ENCODE results near the gene MRPL42.

DNA sequence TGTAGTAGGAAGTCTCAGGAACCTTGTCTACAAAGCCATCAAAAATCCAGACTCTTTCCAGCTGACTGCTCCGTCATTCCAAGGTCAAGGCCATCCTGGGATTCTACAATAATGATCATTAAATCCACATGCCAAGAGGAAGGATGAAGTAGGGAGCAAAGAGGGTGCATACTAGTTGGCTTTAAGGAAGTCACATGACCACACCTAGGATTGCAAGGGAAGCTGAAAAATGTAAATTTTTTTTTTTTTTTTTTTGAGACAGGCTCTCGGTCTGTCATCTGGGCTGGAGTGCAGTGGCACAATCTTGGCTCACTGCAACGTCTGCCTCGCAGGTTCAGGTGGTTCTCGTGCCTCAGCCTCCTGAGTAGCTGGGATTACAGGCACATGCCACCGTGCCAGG is 7.3 kb upstream of the MRPL42 start:
- TF ChIP-seq, protein P1, sequence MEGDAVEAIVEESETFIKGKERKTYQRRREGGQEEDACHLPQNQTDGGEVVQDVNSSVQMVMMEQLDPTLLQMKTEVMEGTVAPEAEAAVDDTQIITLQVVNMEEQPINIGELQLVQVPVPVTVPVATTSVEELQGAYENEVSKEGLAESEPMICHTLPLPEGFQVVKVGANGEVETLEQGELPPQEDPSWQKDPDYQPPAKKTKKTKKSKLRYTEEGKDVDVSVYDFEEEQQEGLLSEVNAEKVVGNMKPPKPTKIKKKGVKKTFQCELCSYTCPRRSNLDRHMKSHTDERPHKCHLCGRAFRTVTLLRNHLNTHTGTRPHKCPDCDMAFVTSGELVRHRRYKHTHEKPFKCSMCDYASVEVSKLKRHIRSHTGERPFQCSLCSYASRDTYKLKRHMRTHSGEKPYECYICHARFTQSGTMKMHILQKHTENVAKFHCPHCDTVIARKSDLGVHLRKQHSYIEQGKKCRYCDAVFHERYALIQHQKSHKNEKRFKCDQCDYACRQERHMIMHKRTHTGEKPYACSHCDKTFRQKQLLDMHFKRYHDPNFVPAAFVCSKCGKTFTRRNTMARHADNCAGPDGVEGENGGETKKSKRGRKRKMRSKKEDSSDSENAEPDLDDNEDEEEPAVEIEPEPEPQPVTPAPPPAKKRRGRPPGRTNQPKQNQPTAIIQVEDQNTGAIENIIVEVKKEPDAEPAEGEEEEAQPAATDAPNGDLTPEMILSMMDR (conservative IDR thresholded peaks at IDR 0.05; ENCODE audit: low read depth, low read length) = no peak
- no peak for TF ChIP-seq CEBPB (IDR thresholded peaks at IDR 0.05; ENCODE audit: low read depth, low read length)
- TF ChIP-seq RAD21 (IDR thresholded peaks at IDR 0.05; ENCODE audit: low read length) = no peak
